ENCODE data around the gene ZNF764. TPM values are rescaled to one million over a fixed set of nuclear protein-coding genes. Genes with fewer than 3 reads are reported as not detected.

Gene ZNF764
- total and polyA plus RNA-seq, 9 donors: 4.3 to 14.5 (median 11.3) TPM

DNA sequence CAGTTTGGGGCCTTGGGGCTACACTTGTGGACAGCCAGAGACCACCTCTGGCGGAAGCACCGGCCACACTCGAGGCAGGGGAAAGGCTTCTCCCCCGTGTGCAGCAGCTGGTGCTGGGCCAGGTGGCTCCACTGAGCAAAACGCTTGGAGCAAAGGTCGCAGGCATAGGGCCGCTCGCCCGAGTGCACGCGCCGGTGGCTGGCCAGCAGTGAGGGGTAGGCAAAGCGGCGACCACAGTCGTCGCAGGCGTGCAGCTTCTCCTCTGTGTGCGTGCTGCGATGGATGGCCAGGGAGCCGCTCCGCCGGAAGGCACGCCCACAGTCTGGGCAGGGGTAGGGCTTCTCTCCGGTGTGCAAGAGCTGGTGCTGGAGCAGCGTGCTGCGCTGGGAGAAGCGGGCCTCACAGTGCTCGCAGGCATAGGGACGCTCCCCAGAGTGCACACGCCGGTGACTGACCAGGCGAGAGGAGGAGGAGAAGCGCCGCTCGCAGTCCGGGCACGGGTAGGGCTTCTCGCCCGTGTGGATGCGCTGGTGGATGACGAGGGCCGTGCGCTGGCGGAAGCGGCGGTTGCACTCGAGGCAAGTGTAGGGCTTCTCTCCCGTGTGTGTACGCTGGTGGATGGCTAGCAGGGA, 46.3 kb upstream of the ZNF764 start:
- no peak for TF ChIP-seq POLR2A (IDR thresholded peaks at IDR 0.05)
- Histone ChIP-seq H3K9me3 (no peaks in the 10 kb centered on the region), H3K27me3 (no peaks in the 10 kb centered on the region), H3K27ac (no peak overlapping the region), H3K4me1 (ENCODE audit: insufficient read depth) (peaks cover 4% of the 10 kb centered on the region), H3K36me3 (no peaks in the 10 kb centered on the region), H3K4me3 (no peak overlapping the region)
- intact Hi-C loops (cut with DNase I): no loop called here
- WGBS, 3 donors: 85 to 87% (median 86%) methylated on average over 48 to 49 of the region's 49 CpGs
- DNase-seq: no peak

DNA sequence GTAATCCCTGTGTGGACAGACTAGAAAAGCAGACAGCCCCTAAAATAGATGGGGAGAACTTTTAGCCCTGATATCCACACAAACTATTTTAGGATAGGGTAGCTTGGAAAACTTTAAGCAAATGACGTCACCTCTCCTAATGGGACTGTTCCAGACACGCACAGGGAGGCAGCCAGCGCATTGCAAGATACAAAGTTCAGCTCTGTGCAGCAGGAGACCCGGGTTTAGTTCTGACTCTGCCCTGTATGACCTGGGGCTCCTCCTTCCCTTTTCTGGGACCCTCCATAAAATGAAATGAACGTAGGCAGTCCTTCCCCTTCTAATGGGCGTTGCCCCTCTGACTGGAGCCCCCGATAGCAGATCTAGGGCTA, 45.8 kb upstream of the ZNF764 start:
- Histone ChIP-seq H3K4me3 (no peak overlapping the region), H3K4me1 (ENCODE audit: insufficient read depth) (peaks cover under 1% of the 10 kb centered on the region), H3K27me3 (no peaks in the 10 kb centered on the region), H3K27ac (no peak overlapping the region), H3K9me3 (no peaks in the 10 kb centered on the region), H3K36me3 (no peaks in the 10 kb centered on the region)
- WGBS, 3 donors: 78 to 87% (median 79%) methylated on average over 7 of the region's 7 CpGs
- intact Hi-C loops (cut with DNase I): no loop called here
- TF ChIP-seq POLR2A (IDR thresholded peaks at IDR 0.05) (no peak), EP300 (IDR thresholded peaks at IDR 0.05) (no peak)
- TF ChIP-seq, protein P1, sequence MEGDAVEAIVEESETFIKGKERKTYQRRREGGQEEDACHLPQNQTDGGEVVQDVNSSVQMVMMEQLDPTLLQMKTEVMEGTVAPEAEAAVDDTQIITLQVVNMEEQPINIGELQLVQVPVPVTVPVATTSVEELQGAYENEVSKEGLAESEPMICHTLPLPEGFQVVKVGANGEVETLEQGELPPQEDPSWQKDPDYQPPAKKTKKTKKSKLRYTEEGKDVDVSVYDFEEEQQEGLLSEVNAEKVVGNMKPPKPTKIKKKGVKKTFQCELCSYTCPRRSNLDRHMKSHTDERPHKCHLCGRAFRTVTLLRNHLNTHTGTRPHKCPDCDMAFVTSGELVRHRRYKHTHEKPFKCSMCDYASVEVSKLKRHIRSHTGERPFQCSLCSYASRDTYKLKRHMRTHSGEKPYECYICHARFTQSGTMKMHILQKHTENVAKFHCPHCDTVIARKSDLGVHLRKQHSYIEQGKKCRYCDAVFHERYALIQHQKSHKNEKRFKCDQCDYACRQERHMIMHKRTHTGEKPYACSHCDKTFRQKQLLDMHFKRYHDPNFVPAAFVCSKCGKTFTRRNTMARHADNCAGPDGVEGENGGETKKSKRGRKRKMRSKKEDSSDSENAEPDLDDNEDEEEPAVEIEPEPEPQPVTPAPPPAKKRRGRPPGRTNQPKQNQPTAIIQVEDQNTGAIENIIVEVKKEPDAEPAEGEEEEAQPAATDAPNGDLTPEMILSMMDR (IDR thresholded peaks at IDR 0.05): no peak
- no peak for DNase-seq

DNA sequence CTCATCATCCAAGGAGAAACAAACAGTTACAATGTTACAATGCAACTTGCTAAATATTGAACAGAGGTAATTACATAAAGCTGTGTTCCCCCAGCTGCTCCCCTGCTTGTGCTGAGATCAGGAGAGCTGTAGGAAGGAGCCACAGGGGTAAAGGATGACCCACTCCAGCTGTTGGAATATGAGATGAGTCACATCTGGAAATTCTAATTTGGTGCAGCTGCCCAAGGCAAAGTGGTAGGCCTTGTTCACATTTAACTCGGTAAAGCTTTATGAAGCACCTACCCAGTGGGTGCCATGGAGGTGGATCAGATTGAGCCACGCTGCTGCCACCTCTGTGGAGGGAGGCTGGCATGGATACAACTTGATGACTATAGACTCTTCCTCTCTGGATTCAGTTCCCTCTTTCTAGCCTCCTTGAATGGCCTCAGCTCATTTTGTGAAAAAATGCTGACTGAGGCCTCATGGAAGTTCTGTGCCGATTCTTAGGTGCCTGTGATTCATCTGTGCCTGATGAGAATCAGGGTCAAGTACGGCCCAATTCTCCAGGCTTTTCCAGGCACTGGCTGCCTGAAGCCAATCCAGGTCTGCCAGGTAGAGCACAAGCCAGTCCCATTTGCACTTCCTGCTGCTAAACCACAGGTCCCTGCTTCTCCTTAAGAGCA, 44.6 kb upstream of the ZNF764 start:
- Histone ChIP-seq H3K4me3 (no peak overlapping the region), H3K9me3 (no peaks in the 10 kb centered on the region), H3K4me1 (ENCODE audit: insufficient read depth) (no peaks in the 10 kb centered on the region), H3K27me3 (no peaks in the 10 kb centered on the region), H3K27ac (no peak overlapping the region), H3K36me3 (no peaks in the 10 kb centered on the region)
- TF ChIP-seq POLR2A (IDR thresholded peaks at IDR 0.05): no peak
- TF ChIP-seq, protein P1 (IDR thresholded peaks at IDR 0.05): no peak
- no peak for TF ChIP-seq EP300 (IDR thresholded peaks at IDR 0.05)
- no peak for DNase-seq
- intact Hi-C loops (cut with DNase I): no loop called here
- 28 to 37% (median 30%) methylated on average over 4 of the region's 4 CpGs for WGBS, 3 donors

DNA sequence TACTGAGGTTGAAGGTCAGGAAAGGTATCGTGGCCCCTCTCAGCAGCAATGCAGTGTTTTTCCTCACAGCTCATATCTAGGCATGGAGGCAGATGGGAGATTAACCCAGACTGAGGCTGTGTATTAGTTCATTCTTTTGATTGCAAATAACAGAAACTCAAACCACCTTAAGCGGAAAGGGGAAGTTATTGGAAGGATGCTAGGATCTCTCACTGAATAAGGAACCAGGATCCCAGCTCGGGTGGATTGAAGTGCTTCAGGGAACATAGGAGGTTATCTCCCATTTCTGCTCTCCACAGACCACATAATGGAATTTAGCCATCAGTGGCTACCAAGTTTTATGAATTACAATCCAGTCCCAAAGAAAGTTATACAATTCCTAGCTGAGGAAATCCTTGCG, 43.8 kb upstream of the ZNF764 start:
- intact Hi-C loops (cut with DNase I): no loop called here
- H3K27me3 ChIP-seq: no peaks in the 10 kb centered on the region
- no peaks in the 10 kb centered on the region for H3K4me1 ChIP-seq (ENCODE audit: insufficient read depth)
- WGBS, 3 donors: 66 to 79% (median 69%) methylated on average over 4 of the region's 4 CpGs
- TF ChIP-seq, protein P1 (IDR thresholded peaks at IDR 0.05): no peak
- no peak for TF ChIP-seq POLR2A (IDR thresholded peaks at IDR 0.05)
- no peaks in the 10 kb centered on the region for H3K9me3 ChIP-seq
- no peak overlapping the region for H3K27ac ChIP-seq
- no peaks in the 10 kb centered on the region for H3K36me3 ChIP-seq
- no peak for DNase-seq
- H3K4me3 ChIP-seq: no peak overlapping the region

DNA sequence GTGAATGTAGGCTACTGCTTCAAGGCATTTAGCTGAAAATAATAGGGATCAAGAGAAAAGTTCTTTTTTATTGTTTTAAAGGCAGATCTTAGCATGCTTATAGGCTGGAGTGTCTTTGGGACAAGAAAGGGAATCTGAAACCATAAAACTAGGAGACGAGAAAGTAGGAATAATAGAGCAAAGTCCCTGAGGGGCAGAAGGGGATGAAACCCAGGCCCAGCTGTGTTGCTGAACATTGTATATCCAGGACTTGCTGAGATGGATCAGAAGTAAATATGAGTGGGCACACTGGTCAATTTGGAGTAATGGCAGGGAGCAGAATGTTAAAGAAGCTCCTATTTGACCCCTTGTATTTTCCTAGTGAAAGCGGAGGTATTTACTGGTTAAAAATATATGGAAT, 42.8 kb upstream of the ZNF764 start:
- H3K27ac ChIP-seq: no peak overlapping the region
- no peaks in the 10 kb centered on the region for H3K36me3 ChIP-seq
- intact Hi-C loops (cut with DNase I): no loop called here
- TF ChIP-seq POLR2A (IDR thresholded peaks at IDR 0.05) (no peak), EP300 (IDR thresholded peaks at IDR 0.05) (no peak)
- TF ChIP-seq, protein P1 (IDR thresholded peaks at IDR 0.05): no peak
- H3K9me3 ChIP-seq: no peaks in the 10 kb centered on the region
- no peaks in the 10 kb centered on the region for H3K4me1 ChIP-seq (ENCODE audit: insufficient read depth)
- H3K27me3 ChIP-seq: no peaks in the 10 kb centered on the region
- 93 to 96% (median 95%) methylated on average over 2 of the region's 2 CpGs for WGBS, 3 donors
- H3K4me3 ChIP-seq: no peak overlapping the region
- no peak for DNase-seq

Measured in ovary (tissue), 9 donors.